ENCODE results near the gene RPLP1. TPM values are rescaled to one million over a fixed set of nuclear protein-coding genes. Genes with fewer than 3 reads are reported as not detected.

RPLP1 gene
- total and polyA plus RNA-seq, 8 donors: 578 to 1,123 (median 736) TPM

- Histone ChIP-seq H3K4me1 (no peaks in the 10 kb centered on the region), H3K27ac (no peak overlapping the region), H3K4me3 (no peak overlapping the region), H3K36me3 (no peaks in the 10 kb centered on the region), H3K27me3 (no peaks in the 10 kb centered on the region), H3K9me3 (no peaks in the 10 kb centered on the region)
- peak in 3 of 6 donors; percentile 46 to 82 (median 57) for DNase-seq
- ATAC-seq: peak in 3 of 4 donors; percentile 49 to 59 (median 52)
- WGBS, 2 donors: 31 to 34% methylated on average over 13 of the region's 13 CpGs
- TF ChIP-seq CTCF (IDR thresholded peaks at IDR 0.05): peak; percentile 51 to 86 (median 78)
- intact Hi-C loops (cut with DNase I): no loop called here
- no peak for FAIRE-seq
Observed at GRCh38 chr15:69478259-69478781, 25.7 kb downstream of the RPLP1 start.

GRCh38 chr15:69479081-69479480 lies 26.5 kb downstream of the RPLP1 start:
- intact Hi-C loops (cut with DNase I): no loop called here
- no peak for FAIRE-seq
- ATAC-seq: no peak
- TF ChIP-seq CTCF (IDR thresholded peaks at IDR 0.05): no peak
- 82 to 92% methylated on average over 4 of the region's 4 CpGs for WGBS, 2 donors
- no peak for DNase-seq
- Histone ChIP-seq H3K4me3 (no peak overlapping the region), H3K9me3 (no peaks in the 10 kb centered on the region), H3K36me3 (no peaks in the 10 kb centered on the region), H3K4me1 (no peaks in the 10 kb centered on the region), H3K27ac (no peak overlapping the region), H3K27me3 (no peaks in the 10 kb centered on the region)

- Histone ChIP-seq H3K27ac (no peak overlapping the region), H3K4me1 (no peaks in the 10 kb centered on the region), H3K36me3 (no peaks in the 10 kb centered on the region), H3K27me3 (no peaks in the 10 kb centered on the region), H3K9me3 (no peaks in the 10 kb centered on the region), H3K4me3 (no peak overlapping the region)
- 94 to 98% methylated on average over 2 of the region's 2 CpGs for WGBS, 2 donors
- ATAC-seq: no peak
- intact Hi-C loops (cut with DNase I): no loop called here
- no peak for DNase-seq
- TF ChIP-seq CTCF (IDR thresholded peaks at IDR 0.05): no peak
- no peak for FAIRE-seq
Observed at GRCh38 chr15:69479971-69480370, 27.4 kb downstream of the RPLP1 start.

- Histone ChIP-seq H3K9me3 (no peaks in the 10 kb centered on the region), H3K27ac (no peak overlapping the region), H3K36me3 (no peaks in the 10 kb centered on the region), H3K27me3 (no peaks in the 10 kb centered on the region), H3K4me3 (no peak overlapping the region), H3K4me1 (no peaks in the 10 kb centered on the region)
- WGBS, 2 donors: 80 to 84% methylated on average over 3 of the region's 3 CpGs
- FAIRE-seq: no peak
- DNase-seq: no peak
- TF ChIP-seq CTCF (IDR thresholded peaks at IDR 0.05): no peak
- intact Hi-C loops (cut with DNase I): no loop called here
- no peak for ATAC-seq
Observed at GRCh38 chr15:69480932-69481331, 28.3 kb downstream of the RPLP1 start.

- H3K4me3 ChIP-seq: no peak overlapping the region
- ATAC-seq: peak in 3 of 4 donors; percentile 48 to 63 (median 55)
- H3K27ac ChIP-seq: no peak overlapping the region
- H3K27me3 ChIP-seq: no peaks in the 10 kb centered on the region
- no peaks in the 10 kb centered on the region for H3K4me1 ChIP-seq
- 39 to 49% methylated on average over 4 of the region's 4 CpGs for WGBS, 2 donors
- intact Hi-C loops (cut with DNase I): no loop called here
- no peak for TF ChIP-seq CTCF (IDR thresholded peaks at IDR 0.05)
- H3K36me3 ChIP-seq: no peaks in the 10 kb centered on the region
- no peaks in the 10 kb centered on the region for H3K9me3 ChIP-seq
- no peak for FAIRE-seq
- DNase-seq: no peak
Observed at GRCh38 chr15:69482686-69483256, 30.2 kb downstream of the RPLP1 start.
